Right cardiac atrium (tissue), 5 donors: ENCODE data around the gene STN1. TPM values are rescaled to one million over a fixed set of nuclear protein-coding genes. Genes with fewer than 3 reads are reported as not detected.

Experiments used
- ATAC-seq, 2 donors: fragments of 200-7000 bp; cut with Tn5 transposase; one replicate each; pipeline versions ENCODE4 v1.8.0 to v1.9.1; 2020; ENCODE audit warnings: moderate library complexity in 2 of 2, mild to moderate bottlenecking in 1 of 2
- DNase-seq, 3 donors: peaks; one replicate each; pipeline ENCODE4 v3.0.0-alpha.2; 2020
- H3K27ac ChIP-seq: one replicate; pipeline ENCODE4 v1.5.1; 2013; ENCODE audit warnings: mild to moderate bottlenecking, low read length, control low read depth, moderate library complexity
- H3K27me3 ChIP-seq: one replicate; pipeline ENCODE4 v1.6.1; 2013; ENCODE audit not compliant: control insufficient read depth, insufficient read depth
- H3K4me1 ChIP-seq: one replicate; pipeline ENCODE4 v1.6.1; 2013; ENCODE audit warnings: low read length; ENCODE audit not compliant: control insufficient read depth, insufficient read depth
- H3K4me3 ChIP-seq: one replicate; pipeline ENCODE4 v1.5.1; 2013; ENCODE audit warnings: low read length, control low read depth
- H3K9me3 ChIP-seq: one replicate; pipeline ENCODE4 v1.6.1; 2013; ENCODE audit warnings: low read length; ENCODE audit not compliant: control insufficient read depth
- WGBS: extraction: QIAGEN DNeasy Blood & Tissue Kit; methylation state at CpG from one replicate; pipeline ENCODE4 v1.1.7; 2013; 5-methylcytosine and 5-hydroxymethylcytosine counted together
- intact Hi-C, 4 donors: fragments of 100-400 bp; cut with DNase I; formaldehyde crosslinking; loops; one replicate each; pipeline versions ENCODE4 v1.11.0 to v1.14.0; 2022 to 2023
- polyA plus RNA-seq: library from polyadenylated mRNA; stranded (reverse); fragments of 200-250 nt; gene quantifications from one replicate; pipeline ENCODE4 v1.2.3, GENCODE V29; 2013
- total RNA-seq, 4 donors: library from RNA; stranded (reverse); fragmentation: NEBNext Ultra II Directional; extraction: Animal tissue kit (Norgen Biotek cat#: 25700); gene quantifications; one replicate each; pipeline ENCODE4 v1.2.1, GENCODE V29; 2021
- donor health status: healthy with polysubstance abuse.
- donor health status: DM: no; HTN: yes; CAD: no.
- donor health status: DM: no; HTN: no; CAD: no.
- donor health status: DM: no; HTN: yes; CAD: no; lungs with severe emphysema.
- donor health status: DM: yes; HTN: yes; CAD: no.

Gene STN1
- total and polyA plus RNA-seq, 5 donors, result 24.3 to 26.8 (median 25.7) TPM

GRCh38 chr10:103836273-103836672, 81.7 kb downstream of the STN1 start:
- Histone ChIP-seq H3K4me1 (peaks cover 18% of the 10 kb centered on the region), H3K9me3 (no peaks in the 10 kb centered on the region), H3K27ac (no peak overlapping the region), H3K27me3 (no peaks in the 10 kb centered on the region), H3K4me3 (no peak overlapping the region)
- intact Hi-C loops, result no loop called here
- DNase-seq, result no peak
- 80% methylated on average over 1 of the region's 1 CpG for WGBS
- ATAC-seq, result no peak

GRCh38 chr10:103835096-103836050, 82.6 kb downstream of the STN1 start:
- intact Hi-C loops, result no loop called here
- Histone ChIP-seq H3K4me1 (peaks cover 19% of the 10 kb centered on the region), H3K27ac (peak overlapping the region; percentile 22), H3K27me3 (no peaks in the 10 kb centered on the region), H3K4me3 (no peak overlapping the region), H3K9me3 (no peaks in the 10 kb centered on the region)
- ATAC-seq, result peak; percentile 77 to 79
- WGBS, result 44% methylated on average over 20 of the region's 20 CpGs
- peak; percentile 88 to 93 (median 90) for DNase-seq

GRCh38 chr10:103834436-103835095, 83.4 kb downstream of the STN1 start:
- Histone ChIP-seq H3K9me3 (no peaks in the 10 kb centered on the region), H3K27me3 (no peaks in the 10 kb centered on the region), H3K27ac (peak overlapping the region; percentile 32), H3K4me3 (no peak overlapping the region), H3K4me1 (peaks cover 15% of the 10 kb centered on the region)
- intact Hi-C loops, result no loop called here
- no peak for DNase-seq
- ATAC-seq, result peak; percentile 1 to 3
- 49% methylated on average over 5 of the region's 5 CpGs for WGBS

- Histone ChIP-seq H3K4me3 (no peak overlapping the region), H3K27me3 (no peaks in the 10 kb centered on the region), H3K9me3 (no peaks in the 10 kb centered on the region), H3K4me1 (peaks cover 10% of the 10 kb centered on the region), H3K27ac (peak overlapping the region; percentile 32)
- ATAC-seq (peak; percentile 67 to 69), DNase-seq (peak; percentile 76 to 86 (median 84))
- intact Hi-C loops, result no loop called here
- WGBS, result 34% methylated on average over 5 of the region's 5 CpGs
Measured at GRCh38 chr10:103833731-103834365, 84.1 kb downstream of the STN1 start.

- DNase-seq (no peak), ATAC-seq (no peak)
- no peak overlapping the region for H3K27ac ChIP-seq
- 96% methylated on average over 2 of the region's 2 CpGs for WGBS
- no peaks in the 10 kb centered on the region for H3K27me3 ChIP-seq
- H3K4me3 ChIP-seq, result no peak overlapping the region
- no peaks in the 10 kb centered on the region for H3K9me3 ChIP-seq
- peaks cover 12% of the 10 kb centered on the region for H3K4me1 ChIP-seq
- intact Hi-C loops, result no loop called here
Measured at GRCh38 chr10:103832806-103833205, 85.2 kb downstream of the STN1 start.

Other genes with a start within 250 kb of the STN1 start
- gene SH3PXD2A, start 62.6 kb downstream of the STN1 start, total RNA-seq, result 10 to 100 TPM; 30.2 to 31.7 (median 31.0) TPM
- 13.5 TPM for gene SH3PXD2A, start 62.6 kb downstream of the STN1 start, polyA plus RNA-seq
- gene SLK, start 49.0 kb upstream of the STN1 start, total RNA-seq, result 10 to 100 TPM; 32.8 to 40.5 (median 36.4) TPM
- gene SLK, start 49.0 kb upstream of the STN1 start, polyA plus RNA-seq, result 12.7 TPM
- under 1 TPM in 3 of 4 donors, not detected in 1; 0.12 to 0.43 (median 0.14) TPM for gene COL17A1, start 167.7 kb upstream of the STN1 start, total RNA-seq
- gene COL17A1, start 167.7 kb upstream of the STN1 start, polyA plus RNA-seq, result 0.07 TPM
- gene SFR1, start 204.0 kb upstream of the STN1 start, total RNA-seq, result 1 to 10 TPM; 7.0 to 8.4 (median 7.3) TPM
- gene SFR1, start 204.0 kb upstream of the STN1 start, polyA plus RNA-seq, result 7.1 TPM